GM19397 (cell line): ENCODE results near the gene DNAH1.

Experiments
- ATAC-seq: cut with Tn5 transposase; IDR thresholded peaks from one replicate; pipeline ENCODE4 v1.9.1; 2021; ENCODE audit warnings: mild to moderate bottlenecking, moderate library complexity; ENCODE audit not compliant: unreplicated experiment

DNAH1 gene

DNA sequence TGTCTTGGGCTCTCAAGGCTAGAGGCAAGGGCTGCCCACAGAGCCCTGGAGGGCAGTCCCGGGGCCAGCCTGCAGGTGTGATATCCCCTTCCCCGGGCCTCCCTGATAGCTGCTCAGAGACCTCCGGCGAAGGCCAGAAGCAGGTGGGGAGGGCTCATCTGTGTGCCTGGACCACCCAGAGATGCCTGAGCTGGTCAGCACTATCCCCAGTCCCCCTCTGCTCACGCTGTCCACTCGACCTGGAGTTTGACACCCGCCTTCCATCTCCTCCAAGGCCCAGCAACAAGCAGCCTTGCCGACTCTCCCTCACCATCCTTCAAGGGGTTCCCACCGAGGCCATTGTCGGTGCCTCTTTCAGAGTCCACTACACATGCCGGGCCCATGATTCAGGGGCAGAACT, 39.4 kb downstream of the DNAH1 start:
- no peak for ATAC-seq

DNA sequence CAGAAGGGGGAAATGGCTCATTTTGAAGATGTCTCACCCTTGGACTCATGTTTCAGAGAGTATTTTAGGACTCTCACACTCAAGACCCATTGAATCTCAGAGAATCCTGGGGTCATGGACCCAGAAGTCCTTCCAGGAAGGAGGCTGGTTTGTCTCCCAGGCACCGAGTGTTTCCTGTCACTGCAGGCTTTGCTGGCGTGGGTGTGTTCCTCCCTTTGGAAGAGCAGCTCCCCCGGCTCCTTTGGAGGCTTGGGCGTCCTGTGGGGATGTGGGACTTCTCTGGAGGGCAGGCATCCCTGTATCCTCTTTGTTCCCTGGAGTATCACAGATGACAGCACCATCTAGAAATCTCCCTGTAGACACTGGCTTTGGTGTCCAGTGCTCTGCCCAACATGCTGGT, 40.0 kb downstream of the DNAH1 start:
- ATAC-seq, result no peak

DNA sequence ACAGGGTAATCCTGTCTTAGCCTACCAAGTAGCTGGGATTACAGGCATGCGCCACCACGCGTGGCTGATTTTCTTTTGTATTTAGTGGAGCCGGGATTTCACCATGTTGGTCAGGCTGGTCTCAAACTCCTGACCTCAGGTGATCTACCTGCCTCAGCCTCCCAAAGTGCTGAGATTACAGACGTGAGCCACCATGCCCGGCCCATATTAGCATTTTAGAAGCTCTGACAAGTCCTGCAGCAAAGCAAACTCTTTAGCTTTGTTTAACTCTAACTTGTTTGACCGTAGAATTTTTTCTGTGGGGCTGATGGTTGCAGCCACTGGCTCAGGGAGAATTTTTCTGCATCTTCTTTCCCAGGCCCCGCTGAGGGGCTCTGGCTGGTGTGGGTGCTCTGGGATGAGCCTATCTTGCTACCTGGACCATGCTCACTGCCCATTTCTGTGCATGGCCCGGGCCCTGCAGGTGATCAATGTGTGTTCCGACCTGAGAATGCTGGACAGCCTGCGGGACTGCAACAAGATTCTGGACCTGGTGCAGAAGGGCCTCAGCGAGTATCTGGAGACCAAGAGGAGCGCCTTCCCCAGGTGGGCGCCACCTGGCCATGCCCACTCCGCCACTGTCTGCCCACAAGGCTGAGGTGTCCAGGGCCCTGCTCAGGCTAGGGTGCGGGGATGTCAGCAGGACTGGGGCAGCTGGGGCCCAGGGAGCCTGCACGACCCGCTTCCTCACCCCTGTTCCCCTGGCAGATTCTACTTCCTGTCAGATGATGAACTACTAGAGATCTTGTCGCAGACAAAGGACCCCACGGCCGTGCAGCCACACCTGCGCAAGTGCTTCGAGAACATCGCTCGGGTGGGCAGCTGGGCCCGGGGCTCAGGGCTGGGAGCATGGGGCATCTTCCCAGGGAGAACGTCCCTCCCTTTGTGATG, 41.3 kb downstream of the DNAH1 start:
- ATAC-seq, result no peak

DNA sequence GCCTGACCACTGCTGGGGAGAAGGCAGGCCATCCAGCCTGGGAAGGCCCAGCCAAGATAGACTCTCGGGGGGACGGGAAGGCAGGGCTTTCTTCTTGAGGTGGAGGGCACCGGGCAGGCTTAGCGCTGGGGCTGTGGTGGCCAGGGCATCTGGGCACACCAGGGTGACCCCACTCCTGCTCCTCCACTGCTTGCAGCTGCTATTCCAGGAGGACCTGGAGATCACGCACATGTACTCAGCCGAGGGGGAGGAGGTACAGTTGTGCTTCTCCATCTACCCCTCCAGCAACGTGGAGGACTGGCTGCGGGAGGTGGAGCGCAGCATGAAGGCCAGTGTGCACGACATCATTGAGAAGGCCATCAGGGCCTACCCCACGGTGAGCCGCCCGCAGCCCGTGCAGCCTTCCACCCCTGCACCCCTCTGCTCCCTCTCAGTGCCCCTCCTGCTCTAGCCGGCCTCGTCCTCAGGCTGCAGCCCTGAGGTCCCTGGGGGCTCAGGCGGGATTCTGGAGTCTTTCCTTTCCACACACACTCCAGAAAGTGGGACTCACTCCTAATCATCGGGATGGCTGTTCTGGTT, 42.3 kb downstream of the DNAH1 start:
- no peak for ATAC-seq

GRCh38 chr3:52359116-52359855, 43.2 kb downstream of the DNAH1 start:
- ATAC-seq, result no peak

- ATAC-seq, result no peak
Observed at GRCh38 chr3:52361011-52361410, 44.9 kb downstream of the DNAH1 start.

DNA sequence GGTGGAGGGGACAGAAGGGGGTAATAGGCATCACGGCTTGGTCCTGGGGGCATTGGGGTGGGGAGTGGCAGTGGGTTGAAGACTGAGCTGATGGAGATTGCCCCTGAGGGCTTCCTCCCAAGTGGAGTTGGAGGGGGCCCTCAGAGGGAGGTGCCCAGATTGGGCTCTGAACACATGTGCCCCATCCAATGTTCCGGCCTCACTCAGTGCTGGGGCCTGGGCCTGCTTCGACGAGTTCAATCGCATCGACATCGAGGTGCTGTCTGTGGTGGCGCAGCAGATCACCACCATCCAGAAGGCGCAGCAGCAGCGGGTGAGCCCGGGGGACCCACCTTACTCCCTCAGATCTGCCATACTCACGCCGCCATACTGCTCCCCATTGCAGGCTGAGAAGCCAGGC, 45.3 kb downstream of the DNAH1 start:
- ATAC-seq, result no peak

DNA sequence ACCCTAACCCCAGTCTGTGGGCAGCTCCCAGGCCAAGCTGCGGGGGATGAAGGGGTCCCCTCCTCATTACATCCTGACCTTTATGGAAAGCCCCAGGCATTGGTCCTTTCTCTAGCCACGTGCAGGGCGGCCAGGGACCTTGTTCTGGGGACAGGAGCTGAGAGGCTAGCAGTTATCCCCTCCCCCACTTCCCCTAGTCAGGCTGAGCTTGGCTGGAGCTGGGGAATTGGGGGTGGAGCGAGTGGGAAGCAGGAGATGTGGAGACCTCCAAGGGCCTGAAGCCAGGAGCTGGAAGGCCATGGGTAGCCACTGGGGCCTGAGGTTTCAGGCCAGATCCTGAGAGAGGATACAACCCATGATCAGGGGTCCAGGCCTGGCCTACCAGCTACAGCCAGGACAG, 45.8 kb downstream of the DNAH1 start:
- no peak for ATAC-seq

- no peak for ATAC-seq
Observed at GRCh38 chr3:52364322-52365035, 48.4 kb downstream of the DNAH1 start.

DNA sequence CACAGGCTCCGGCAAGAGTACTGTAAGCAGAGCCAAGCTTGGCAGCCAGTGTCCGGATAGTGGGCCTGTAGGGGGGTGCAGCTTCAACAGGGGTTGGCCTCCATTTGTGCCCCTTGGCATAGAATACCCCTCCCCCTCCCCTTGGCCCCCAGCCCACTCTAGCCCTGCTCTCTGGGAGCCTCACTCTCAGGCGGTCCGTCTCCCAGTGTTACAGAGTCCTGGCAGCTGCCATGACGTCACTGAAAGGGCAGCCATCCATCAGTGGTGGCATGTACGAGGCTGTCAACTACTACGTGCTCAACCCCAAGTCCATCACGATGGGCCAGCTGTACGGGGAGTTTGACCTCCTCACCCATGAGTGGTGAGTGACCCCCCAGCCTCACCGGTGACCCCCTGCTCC, 50.4 kb downstream of the DNAH1 start:
- no peak for ATAC-seq

- ATAC-seq, result no peak
Observed at GRCh38 chr3:52367891-52368880, 52.1 kb downstream of the DNAH1 start.

GRCh38 chr3:52370531-52370930, 54.4 kb downstream of the DNAH1 start:
- ATAC-seq, result no peak

GRCh38 chr3:52372822-52373504, 56.8 kb downstream of the DNAH1 start:
- no peak for ATAC-seq

DNA sequence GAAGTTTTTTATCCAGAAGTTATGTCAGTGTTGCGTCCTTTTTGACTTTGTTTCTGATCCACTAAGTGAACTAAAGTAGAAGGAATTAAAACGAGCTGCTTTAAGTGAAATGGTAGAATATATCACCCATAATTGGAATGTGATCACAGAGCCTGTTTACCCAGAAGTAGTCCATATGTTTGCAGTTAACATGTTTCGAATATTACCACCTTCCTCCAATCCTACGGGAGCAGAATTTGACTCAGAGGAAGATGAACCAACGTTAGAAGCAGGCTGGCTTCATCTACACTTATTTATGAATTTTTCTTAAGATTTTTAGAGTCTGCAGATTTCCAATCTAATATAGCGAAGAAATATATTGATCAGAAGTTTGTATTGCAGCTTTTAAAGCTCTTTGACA, 57.6 kb downstream of the DNAH1 start:
- no peak for ATAC-seq

DNA sequence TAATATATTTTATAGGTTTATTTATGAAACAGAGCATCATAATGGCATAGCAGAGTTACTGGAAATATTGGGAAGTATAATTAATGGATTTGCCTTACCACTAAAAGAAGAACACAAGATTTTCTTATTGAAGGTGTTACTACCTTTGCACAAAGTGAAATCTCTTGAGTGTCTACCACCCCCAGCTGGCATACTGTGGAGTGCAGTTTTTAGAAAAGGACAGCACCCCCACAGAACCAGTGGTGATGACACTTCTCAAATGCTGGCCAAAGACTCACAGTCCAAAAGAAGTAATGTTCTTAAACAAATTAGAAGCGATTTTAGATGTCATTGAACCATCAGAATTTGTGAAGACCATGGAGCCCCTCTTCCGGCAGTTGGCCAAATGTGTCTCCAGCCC, 58.1 kb downstream of the DNAH1 start:
- no peak for ATAC-seq

DNA sequence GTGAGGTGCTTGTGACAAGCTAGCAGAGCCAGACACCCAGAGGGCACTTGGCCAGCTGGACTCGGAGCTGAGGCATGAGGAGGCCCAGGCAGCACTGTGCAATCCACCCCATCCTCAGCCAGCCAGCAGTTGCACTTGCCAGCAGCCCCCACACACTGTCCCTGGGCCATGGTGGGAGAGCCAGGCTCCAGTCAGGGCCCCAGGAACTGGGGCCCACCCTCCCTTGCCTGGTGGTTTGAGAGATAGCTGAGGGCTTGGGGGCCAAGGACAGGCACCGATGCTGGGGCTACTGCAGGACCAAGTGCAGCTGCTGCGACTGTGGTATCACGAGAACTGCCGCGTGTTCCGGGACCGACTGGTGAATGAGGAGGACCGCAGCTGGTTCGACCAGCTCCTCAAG, 63.5 kb downstream of the DNAH1 start:
- no peak for ATAC-seq

DNA sequence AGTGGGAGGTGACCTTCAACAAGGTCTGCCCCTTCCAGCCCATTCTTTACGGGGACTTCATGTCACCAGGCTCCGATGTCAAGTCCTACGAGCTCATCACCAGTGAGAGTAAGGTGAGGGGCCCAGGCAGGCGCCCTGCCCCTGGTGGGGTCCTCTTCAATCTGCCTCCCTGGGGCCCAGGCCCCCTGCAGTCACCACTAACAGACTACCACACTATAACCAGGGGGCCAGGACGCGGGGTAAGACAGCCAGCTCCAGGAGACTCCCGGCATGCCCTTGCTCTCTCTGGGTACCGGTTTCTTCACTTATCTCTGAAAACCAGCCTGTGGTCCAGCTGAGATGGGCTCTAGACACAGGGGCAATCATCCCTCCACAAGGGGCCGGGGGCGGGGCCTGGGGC, 63.9 kb downstream of the DNAH1 start:
- ATAC-seq, result no peak

GRCh38 chr3:52381623-52382022, 65.5 kb downstream of the DNAH1 start:
- ATAC-seq, result no peak

GRCh38 chr3:52383446-52383845, 67.3 kb downstream of the DNAH1 start:
- ATAC-seq, result no peak
